ENCODE data around the gene KRTCAP3. TPM values are rescaled to one million over a fixed set of nuclear protein-coding genes. Genes with fewer than 3 reads are reported as not detected.

Gene KRTCAP3
- total RNA-seq, 2 donors from 2014 or later, result 0.68 TPM; not detected in 1

DNA sequence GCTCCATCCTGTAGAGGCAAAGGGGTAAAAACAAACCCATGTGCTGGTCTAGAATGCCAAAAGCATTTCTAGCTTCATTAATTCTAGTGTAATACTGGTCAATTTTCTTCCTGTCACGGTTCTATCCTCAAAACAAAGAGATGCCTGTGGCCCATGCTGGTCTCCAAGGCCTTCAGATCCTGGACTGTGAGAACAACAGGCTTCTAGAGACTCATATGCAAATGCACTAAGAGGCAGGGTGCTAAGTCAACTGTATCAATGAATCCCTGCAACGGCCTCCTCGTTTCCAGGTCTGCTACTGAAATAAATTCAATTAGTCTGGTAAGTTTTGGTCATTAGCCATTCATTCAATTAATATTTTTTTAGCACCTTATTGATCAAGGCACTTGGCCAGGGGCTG, 43.3 kb downstream of the KRTCAP3 start:
- Histone ChIP-seq H3K36me3 (peaks cover 17% of the 10 kb centered on the region), H3K9me3 (no peaks in the 10 kb centered on the region), H3K27me3 (replicated peaks; ENCODE audit: insufficient read depth) (no peaks in the 10 kb centered on the region), H3K4me1 (ENCODE audit: control insufficient read depth in 1 of 2, low read depth in 2 of 2) (peaks cover 7 to 13% of the 10 kb centered on the region in 2 donors), H3K27ac (no peak overlapping the region), H3K4me3 (no peak overlapping the region)
- ATAC-seq (ENCODE audit: insufficient number of reproducible peaks, low FRiP score, low read depth) (no peak), DNase-seq (ENCODE audit: low spot score) (no peak)
- TF ChIP-seq, protein P1, sequence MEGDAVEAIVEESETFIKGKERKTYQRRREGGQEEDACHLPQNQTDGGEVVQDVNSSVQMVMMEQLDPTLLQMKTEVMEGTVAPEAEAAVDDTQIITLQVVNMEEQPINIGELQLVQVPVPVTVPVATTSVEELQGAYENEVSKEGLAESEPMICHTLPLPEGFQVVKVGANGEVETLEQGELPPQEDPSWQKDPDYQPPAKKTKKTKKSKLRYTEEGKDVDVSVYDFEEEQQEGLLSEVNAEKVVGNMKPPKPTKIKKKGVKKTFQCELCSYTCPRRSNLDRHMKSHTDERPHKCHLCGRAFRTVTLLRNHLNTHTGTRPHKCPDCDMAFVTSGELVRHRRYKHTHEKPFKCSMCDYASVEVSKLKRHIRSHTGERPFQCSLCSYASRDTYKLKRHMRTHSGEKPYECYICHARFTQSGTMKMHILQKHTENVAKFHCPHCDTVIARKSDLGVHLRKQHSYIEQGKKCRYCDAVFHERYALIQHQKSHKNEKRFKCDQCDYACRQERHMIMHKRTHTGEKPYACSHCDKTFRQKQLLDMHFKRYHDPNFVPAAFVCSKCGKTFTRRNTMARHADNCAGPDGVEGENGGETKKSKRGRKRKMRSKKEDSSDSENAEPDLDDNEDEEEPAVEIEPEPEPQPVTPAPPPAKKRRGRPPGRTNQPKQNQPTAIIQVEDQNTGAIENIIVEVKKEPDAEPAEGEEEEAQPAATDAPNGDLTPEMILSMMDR (IDR thresholded peaks at IDR 0.05), result no peak

DNA sequence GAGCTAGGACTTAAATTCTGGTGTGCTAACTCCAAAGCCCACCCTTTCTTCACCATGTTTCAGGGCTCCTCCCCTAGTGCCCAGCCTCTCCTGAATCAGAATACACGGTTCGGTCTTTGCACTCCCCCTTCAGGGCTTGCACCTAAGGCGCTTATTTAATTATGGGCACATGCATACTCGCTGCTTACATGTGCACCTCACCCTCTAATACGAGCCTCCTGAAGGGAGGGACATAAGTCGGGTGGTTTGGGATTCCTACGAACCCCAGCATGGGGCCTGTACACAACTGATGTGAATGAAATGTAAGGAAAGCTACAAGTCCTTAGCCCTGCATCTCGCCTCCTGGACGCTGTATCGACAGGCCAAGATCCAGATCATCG, 46.9 kb downstream of the KRTCAP3 start:
- DNase-seq (ENCODE audit: low spot score) (no peak), ATAC-seq (ENCODE audit: insufficient number of reproducible peaks, low FRiP score, low read depth) (no peak)
- H3K27ac ChIP-seq, result peak overlapping the region; percentile 55 to 73
- peaks cover 11% of the 10 kb centered on the region for H3K36me3 ChIP-seq
- peak overlapping the region; percentile 83 for H3K4me3 ChIP-seq
- TF ChIP-seq, protein P1 (IDR thresholded peaks at IDR 0.05), result no peak
- H3K9me3 ChIP-seq, result no peaks in the 10 kb centered on the region
- H3K27me3 ChIP-seq (replicated peaks; ENCODE audit: insufficient read depth), result no peaks in the 10 kb centered on the region
- H3K4me1 ChIP-seq (ENCODE audit: control insufficient read depth in 1 of 2, low read depth in 2 of 2), result peaks cover 7 to 15% of the 10 kb centered on the region in 2 donors

DNA sequence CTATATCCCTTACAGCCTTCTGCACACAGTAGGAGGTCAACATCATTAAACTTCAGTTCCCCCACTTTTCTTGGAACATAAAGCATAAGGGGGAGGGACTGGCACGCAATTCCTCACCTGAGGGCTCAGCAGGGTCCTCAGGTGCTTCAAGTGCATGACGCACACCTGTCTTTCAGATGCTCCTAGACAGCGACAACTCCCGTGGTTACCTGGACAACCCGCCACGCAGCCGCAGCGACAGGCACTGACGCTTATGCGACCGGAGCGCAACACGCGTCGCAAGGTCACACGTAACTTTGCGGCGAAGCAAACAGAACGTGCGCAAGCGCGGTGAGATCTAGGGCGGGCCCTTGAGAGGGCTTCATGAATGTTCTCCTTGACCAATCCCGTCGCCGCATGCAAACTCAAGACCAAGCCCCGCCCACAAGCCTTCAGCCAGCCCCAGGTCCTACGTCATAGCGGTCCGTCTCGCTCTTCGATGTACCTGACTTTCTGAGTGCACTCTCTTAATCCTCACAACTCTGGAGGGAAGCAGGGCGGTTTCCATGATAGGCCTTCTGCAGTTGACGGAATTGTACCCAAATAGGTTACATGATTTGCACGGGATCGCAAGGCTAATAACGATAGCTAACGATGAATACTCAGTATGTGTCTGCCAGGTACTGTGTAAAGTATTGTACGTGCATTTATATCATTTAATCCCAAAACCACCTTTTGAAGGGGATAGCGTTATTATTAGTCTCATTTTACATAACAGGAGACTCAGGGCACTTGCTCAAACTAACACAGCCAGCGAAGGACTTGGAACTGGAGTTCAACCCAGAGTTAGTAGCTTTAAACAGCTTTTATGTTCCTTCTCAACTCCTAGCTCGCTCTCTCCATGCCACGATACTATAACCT, 47.6 kb downstream of the KRTCAP3 start, which contains the start of gene IFT172:
Gene IFT172 (minus strand): TSS at position 246 of the 900 bp plus-strand sequence. CDS start 90 bp downstream, at position 156.
- peak; percentile 98 for DNase-seq (ENCODE audit: low spot score)
- Histone ChIP-seq H3K9me3 (no peaks in the 10 kb centered on the region), H3K36me3 (peaks cover 7% of the 10 kb centered on the region), H3K4me3 (peak within 1 kb of the TSS; percentile 83), H3K4me1 (ENCODE audit: control insufficient read depth in 1 of 2, low read depth in 2 of 2) (peaks cover 7 to 15% of the 10 kb centered on the region in 2 donors), H3K27me3 (replicated peaks; ENCODE audit: insufficient read depth) (no peaks in the 10 kb centered on the region), H3K27ac (peak within 1 kb of the TSS; percentile 65 to 73)
- peak; percentile 96 for ATAC-seq (ENCODE audit: insufficient number of reproducible peaks, low FRiP score, low read depth)
- TF ChIP-seq, protein P1 (IDR thresholded peaks at IDR 0.05), result no peak

DNA sequence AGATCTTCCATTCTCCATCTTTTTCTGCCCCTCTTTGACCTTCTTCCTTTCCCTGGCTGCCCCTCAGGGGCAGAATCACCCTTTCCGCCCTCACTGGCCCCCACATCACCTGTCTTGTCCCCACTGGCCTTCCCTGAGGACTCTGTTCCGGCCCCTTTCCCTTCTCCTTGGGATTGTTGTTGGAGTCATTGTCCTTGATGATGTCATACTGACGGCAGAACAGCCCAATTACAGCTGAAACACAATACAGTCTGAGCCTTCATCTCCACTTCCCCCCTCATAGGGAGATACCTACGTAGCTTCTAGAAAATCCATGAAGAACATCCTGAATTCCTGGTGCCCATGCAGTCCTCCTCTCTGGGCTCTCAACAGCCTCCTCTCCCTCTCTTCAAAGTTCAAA, 50.4 kb downstream of the KRTCAP3 start:
- Histone ChIP-seq H3K27me3 (replicated peaks; ENCODE audit: insufficient read depth) (no peaks in the 10 kb centered on the region), H3K36me3 (no peaks in the 10 kb centered on the region), H3K4me1 (ENCODE audit: control insufficient read depth in 1 of 2, low read depth in 2 of 2) (peaks cover 10 to 19% of the 10 kb centered on the region in 2 donors), H3K4me3 (no peak overlapping the region), H3K27ac (no peak overlapping the region), H3K9me3 (no peaks in the 10 kb centered on the region)
- TF ChIP-seq, protein P1 (IDR thresholded peaks at IDR 0.05), result no peak
- ATAC-seq (ENCODE audit: insufficient number of reproducible peaks, low FRiP score, low read depth) (no peak), DNase-seq (ENCODE audit: low spot score) (no peak)

DNA sequence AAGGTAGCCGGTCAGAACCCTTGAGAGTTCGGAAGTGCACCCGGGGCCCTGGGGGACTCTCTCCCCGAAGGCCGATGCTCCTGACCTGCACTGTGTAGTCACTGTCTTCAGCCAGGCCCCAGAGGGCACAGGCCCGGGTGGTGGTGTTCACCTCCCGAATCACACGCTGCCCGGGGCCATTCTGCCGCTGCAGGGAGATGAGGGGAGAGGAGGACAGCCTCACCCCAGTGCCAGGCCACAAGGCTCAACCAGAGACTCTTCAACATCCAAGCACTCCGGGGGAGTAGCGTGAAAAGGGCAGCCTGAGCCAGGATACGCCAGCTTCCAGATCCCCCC, 51.7 kb downstream of the KRTCAP3 start:
- H3K36me3 ChIP-seq, result no peaks in the 10 kb centered on the region
- H3K9me3 ChIP-seq, result no peaks in the 10 kb centered on the region
- DNase-seq (ENCODE audit: low spot score) (no peak), ATAC-seq (ENCODE audit: insufficient number of reproducible peaks, low FRiP score, low read depth) (no peak)
- peak overlapping the region; percentile 68 to 81 for H3K27ac ChIP-seq
- H3K4me1 ChIP-seq (ENCODE audit: control insufficient read depth in 1 of 2, low read depth in 2 of 2), result peaks cover 6 to 16% of the 10 kb centered on the region in 2 donors
- TF ChIP-seq, protein P1 (IDR thresholded peaks at IDR 0.05), result no peak
- no peaks in the 10 kb centered on the region for H3K27me3 ChIP-seq (replicated peaks; ENCODE audit: insufficient read depth)
- H3K4me3 ChIP-seq, result peak overlapping the region; percentile 88

Other genes with a start within 250 kb of the KRTCAP3 start
- gene ATRAID, start 230.3 kb upstream of the KRTCAP3 start, total RNA-seq, result 100 to 1,000 TPM in 1 of 2 donors, 10 to 100 TPM in 1; 90.0 to 174 TPM
- 10 to 100 TPM; 26.0 to 51.2 TPM for gene SLC5A6, start 230.1 kb upstream of the KRTCAP3 start, total RNA-seq
- gene CAD, start 225.0 kb upstream of the KRTCAP3 start, total RNA-seq, result 10 to 100 TPM; 16.2 to 25.0 TPM
- 1 to 10 TPM; 4.4 to 8.5 TPM for gene SLC30A3, start 179.3 kb upstream of the KRTCAP3 start, total RNA-seq
- under 1 TPM in 1 of 2 donors, not detected in 1; 0.68 TPM for gene DNAJC5G, start 166.9 kb upstream of the KRTCAP3 start, total RNA-seq
- gene TRIM54, start 160.0 kb upstream of the KRTCAP3 start, total RNA-seq, result 1 to 10 TPM in 1 of 2 donors, under 1 TPM in 1; 0.41 to 2.5 TPM
- 1 to 10 TPM in 1 of 2 donors, not detected in 1; 1.8 TPM for gene UCN, start 133.9 kb upstream of the KRTCAP3 start, total RNA-seq
- 10 to 100 TPM; 58.1 to 68.1 TPM for gene MPV17, start 119.3 kb upstream of the KRTCAP3 start, total RNA-seq
- 10 to 100 TPM; 56.6 to 58.8 TPM for gene GTF3C2, start 85.6 kb upstream of the KRTCAP3 start, total RNA-seq
- 10 to 100 TPM; 31.5 to 55.4 TPM for gene EIF2B4, start 72.0 kb upstream of the KRTCAP3 start, total RNA-seq
- 100 to 1,000 TPM in 1 of 2 donors, 10 to 100 TPM in 1; 84.4 to 133 TPM for gene SNX17, start 71.8 kb upstream of the KRTCAP3 start, total RNA-seq
- 10 to 100 TPM; 10.7 to 10.9 TPM for gene ZNF513, start 61.6 kb upstream of the KRTCAP3 start, total RNA-seq
- 10 to 100 TPM; 50.2 to 50.4 TPM for gene PPM1G, start 32.8 kb upstream of the KRTCAP3 start, total RNA-seq
- gene NRBP1, start 13.8 kb upstream of the KRTCAP3 start, total RNA-seq, result 10 to 100 TPM; 61.5 to 77.7 TPM
- 10 to 100 TPM; 33.0 to 45.6 TPM for gene IFT172, start 47.4 kb downstream of the KRTCAP3 start, total RNA-seq
- gene FNDC4, start 52.8 kb downstream of the KRTCAP3 start, total RNA-seq, result 10 to 100 TPM; 32.9 to 37.1 TPM
- 1 to 10 TPM; 1.8 to 5.7 TPM for gene GCKR, start 54.5 kb downstream of the KRTCAP3 start, total RNA-seq
- 10 to 100 TPM; 16.8 to 62.5 TPM for gene ZNF512, start 140.7 kb downstream of the KRTCAP3 start, total RNA-seq
- gene CCDC121, start 186.6 kb downstream of the KRTCAP3 start, total RNA-seq, result 1 to 10 TPM; 1.9 to 2.5 TPM
- gene GPN1, start 186.7 kb downstream of the KRTCAP3 start, total RNA-seq, result 10 to 100 TPM; 19.0 to 22.3 TPM
- gene SUPT7L, start 221.2 kb downstream of the KRTCAP3 start, total RNA-seq, result 10 to 100 TPM; 30.3 to 34.4 TPM
- gene SLC4A1AP, start 221.5 kb downstream of the KRTCAP3 start, total RNA-seq, result 10 to 100 TPM; 19.8 to 23.7 TPM